ENCODE data around the gene AMMECR1.

The AMMECR1 gene

GRCh38 chrX:110282922-110283321 lies 35.0 kb downstream of the AMMECR1 start:
- H3K9ac ChIP-seq (ENCODE audit: low read length), result no peak overlapping the region
- no peaks in the 10 kb centered on the region for H3K9me2 ChIP-seq (replicated peaks; ENCODE audit: insufficient read depth, low read length)
- H3K79me2 ChIP-seq (ENCODE audit: low read length), result peaks cover 86% of the 10 kb centered on the region
- H4K20me1 ChIP-seq (ENCODE audit: insufficient read depth, low read length), result no peaks in the 10 kb centered on the region
- no peaks in the 10 kb centered on the region for H3K36me3 ChIP-seq (replicated peaks; ENCODE audit: insufficient read depth, low read length)
- TF ChIP-seq EZH2phosphoT487 (IDR thresholded peaks at IDR 0.05; ENCODE audit: low read length) (no peak), EZH2 (optimal IDR thresholded peaks at IDR 0.05; ENCODE audit: low read depth, low read length) (no peak)
- TF ChIP-seq, protein P1, sequence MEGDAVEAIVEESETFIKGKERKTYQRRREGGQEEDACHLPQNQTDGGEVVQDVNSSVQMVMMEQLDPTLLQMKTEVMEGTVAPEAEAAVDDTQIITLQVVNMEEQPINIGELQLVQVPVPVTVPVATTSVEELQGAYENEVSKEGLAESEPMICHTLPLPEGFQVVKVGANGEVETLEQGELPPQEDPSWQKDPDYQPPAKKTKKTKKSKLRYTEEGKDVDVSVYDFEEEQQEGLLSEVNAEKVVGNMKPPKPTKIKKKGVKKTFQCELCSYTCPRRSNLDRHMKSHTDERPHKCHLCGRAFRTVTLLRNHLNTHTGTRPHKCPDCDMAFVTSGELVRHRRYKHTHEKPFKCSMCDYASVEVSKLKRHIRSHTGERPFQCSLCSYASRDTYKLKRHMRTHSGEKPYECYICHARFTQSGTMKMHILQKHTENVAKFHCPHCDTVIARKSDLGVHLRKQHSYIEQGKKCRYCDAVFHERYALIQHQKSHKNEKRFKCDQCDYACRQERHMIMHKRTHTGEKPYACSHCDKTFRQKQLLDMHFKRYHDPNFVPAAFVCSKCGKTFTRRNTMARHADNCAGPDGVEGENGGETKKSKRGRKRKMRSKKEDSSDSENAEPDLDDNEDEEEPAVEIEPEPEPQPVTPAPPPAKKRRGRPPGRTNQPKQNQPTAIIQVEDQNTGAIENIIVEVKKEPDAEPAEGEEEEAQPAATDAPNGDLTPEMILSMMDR (IDR thresholded peaks at IDR 0.05; ENCODE audit: low read length), result no peak
- no peak overlapping the region for H3K4me3 ChIP-seq (ENCODE audit: low read length)
- H3K4me1 ChIP-seq (ENCODE audit: low read length), result peaks cover 22% of the 10 kb centered on the region
- H3K27ac ChIP-seq (ENCODE audit: low read length), result no peak overlapping the region
- H2AFZ ChIP-seq (ENCODE audit: low read length), result no peak overlapping the region
- DNase-seq, result no peak
- H3K27me3 ChIP-seq (replicated peaks; ENCODE audit: insufficient read depth, low read length), result no peaks in the 10 kb centered on the region
- no peaks in the 10 kb centered on the region for H3K9me3 ChIP-seq (replicated peaks; ENCODE audit: insufficient read depth, low read length)
- H3K4me2 ChIP-seq (ENCODE audit: low read depth, low read length), result no peak overlapping the region
- H3F3A ChIP-seq (ENCODE audit: insufficient read depth, low read length), result peaks cover 15% of the 10 kb centered on the region

DNA sequence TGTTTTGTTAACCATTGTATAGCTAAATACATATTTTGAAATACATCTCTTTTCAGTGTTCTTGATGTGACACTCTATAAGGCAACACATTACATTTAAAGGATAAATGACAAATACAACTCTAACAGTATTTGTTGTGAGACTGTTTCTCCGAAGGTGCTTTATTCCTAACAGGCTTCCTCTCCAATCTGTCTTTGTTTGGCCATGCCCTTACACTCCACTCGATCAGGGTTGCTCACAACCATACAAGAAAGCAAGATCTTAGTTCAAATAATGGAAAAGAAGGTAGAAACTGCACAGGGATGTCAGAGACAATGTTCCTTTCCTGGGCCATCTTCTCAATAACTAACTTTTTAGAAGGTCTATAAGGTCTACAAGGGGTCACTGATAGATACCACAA lies 36.5 kb downstream of the AMMECR1 start:
- peaks cover 32% of the 10 kb centered on the region for H3K4me1 ChIP-seq (ENCODE audit: low read length)
- H3K27ac ChIP-seq (ENCODE audit: low read length), result no peak overlapping the region
- H3K27me3 ChIP-seq (replicated peaks; ENCODE audit: insufficient read depth, low read length), result no peaks in the 10 kb centered on the region
- H4K20me1 ChIP-seq (ENCODE audit: insufficient read depth, low read length), result no peaks in the 10 kb centered on the region
- no peaks in the 10 kb centered on the region for H3K9me2 ChIP-seq (replicated peaks; ENCODE audit: insufficient read depth, low read length)
- H3K4me3 ChIP-seq (ENCODE audit: low read length), result no peak overlapping the region
- no peak for TF ChIP-seq EZH2phosphoT487 (IDR thresholded peaks at IDR 0.05; ENCODE audit: low read length)
- TF ChIP-seq, protein P1 (IDR thresholded peaks at IDR 0.05; ENCODE audit: low read length), result no peak
- TF ChIP-seq EZH2 (optimal IDR thresholded peaks at IDR 0.05; ENCODE audit: low read depth, low read length), result no peak
- H3K4me2 ChIP-seq (ENCODE audit: low read depth, low read length), result no peak overlapping the region
- peaks cover 76% of the 10 kb centered on the region for H3K79me2 ChIP-seq (ENCODE audit: low read length)
- no peak for DNase-seq
- H3F3A ChIP-seq (ENCODE audit: insufficient read depth, low read length), result peaks cover 23% of the 10 kb centered on the region
- H3K9ac ChIP-seq (ENCODE audit: low read length), result no peak overlapping the region
- H2AFZ ChIP-seq (ENCODE audit: low read length), result no peak overlapping the region
- H3K9me3 ChIP-seq (replicated peaks; ENCODE audit: insufficient read depth, low read length), result no peaks in the 10 kb centered on the region
- H3K36me3 ChIP-seq (replicated peaks; ENCODE audit: insufficient read depth, low read length), result no peaks in the 10 kb centered on the region

DNA sequence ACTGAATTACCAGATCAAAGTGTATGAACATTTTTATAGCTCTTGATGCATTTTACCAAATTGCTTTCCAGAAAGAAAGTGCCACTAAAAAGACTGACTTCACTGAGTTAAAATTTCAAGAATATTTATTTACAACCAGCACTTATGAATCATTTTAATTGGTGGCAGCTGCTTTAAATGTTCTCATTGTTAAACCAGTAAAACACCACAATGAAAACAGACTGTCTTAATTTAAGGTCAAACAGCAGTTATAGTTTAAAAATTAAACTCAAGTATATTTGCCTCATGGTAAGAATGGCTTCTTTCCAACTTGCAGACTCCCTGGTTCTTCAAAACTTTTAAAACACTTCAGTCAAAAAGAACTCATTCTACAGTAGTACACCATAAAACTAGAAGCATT lies 36.9 kb downstream of the AMMECR1 start:
- H3K9me3 ChIP-seq (replicated peaks; ENCODE audit: insufficient read depth, low read length), result no peaks in the 10 kb centered on the region
- TF ChIP-seq EZH2phosphoT487 (IDR thresholded peaks at IDR 0.05; ENCODE audit: low read length), result no peak
- TF ChIP-seq, protein P1 (IDR thresholded peaks at IDR 0.05; ENCODE audit: low read length), result no peak
- no peak for TF ChIP-seq EZH2 (optimal IDR thresholded peaks at IDR 0.05; ENCODE audit: low read depth, low read length)
- H3K9ac ChIP-seq (ENCODE audit: low read length), result no peak overlapping the region
- no peak overlapping the region for H3K4me2 ChIP-seq (ENCODE audit: low read depth, low read length)
- H3F3A ChIP-seq (ENCODE audit: insufficient read depth, low read length), result peaks cover 23% of the 10 kb centered on the region
- H3K79me2 ChIP-seq (ENCODE audit: low read length), result peaks cover 76% of the 10 kb centered on the region
- H3K27me3 ChIP-seq (replicated peaks; ENCODE audit: insufficient read depth, low read length), result no peaks in the 10 kb centered on the region
- no peaks in the 10 kb centered on the region for H3K9me2 ChIP-seq (replicated peaks; ENCODE audit: insufficient read depth, low read length)
- no peak overlapping the region for H3K4me3 ChIP-seq (ENCODE audit: low read length)
- H2AFZ ChIP-seq (ENCODE audit: low read length), result no peak overlapping the region
- DNase-seq, result no peak
- H4K20me1 ChIP-seq (ENCODE audit: insufficient read depth, low read length), result no peaks in the 10 kb centered on the region
- no peaks in the 10 kb centered on the region for H3K36me3 ChIP-seq (replicated peaks; ENCODE audit: insufficient read depth, low read length)
- peaks cover 36% of the 10 kb centered on the region for H3K4me1 ChIP-seq (ENCODE audit: low read length)
- no peak overlapping the region for H3K27ac ChIP-seq (ENCODE audit: low read length)

Data from MM.1S (cell line).